GM23248 (cell line): ENCODE measurements around the gene DNMT1.

Experiments
- EZH2 ChIP-seq: fragments of 200-600 bp; sonication (generic); IDR thresholded peaks from 2 replicates; pipeline ENCODE4 v1.6.1; 2018; ENCODE audit warnings: antibody characterized with exemption, mild to moderate bottlenecking; ENCODE audit not compliant: insufficient read depth, poor library complexity, severe bottlenecking
- EZH2phosphoT487 ChIP-seq: fragments of 200-600 bp; sonication (generic); IDR thresholded peaks from 2 replicates; pipeline ENCODE4 v1.6.1; 2018; ENCODE audit warnings: antibody characterized with exemption, moderate library complexity, mild to moderate bottlenecking, low read depth; ENCODE audit not compliant: insufficient read depth

DNA sequence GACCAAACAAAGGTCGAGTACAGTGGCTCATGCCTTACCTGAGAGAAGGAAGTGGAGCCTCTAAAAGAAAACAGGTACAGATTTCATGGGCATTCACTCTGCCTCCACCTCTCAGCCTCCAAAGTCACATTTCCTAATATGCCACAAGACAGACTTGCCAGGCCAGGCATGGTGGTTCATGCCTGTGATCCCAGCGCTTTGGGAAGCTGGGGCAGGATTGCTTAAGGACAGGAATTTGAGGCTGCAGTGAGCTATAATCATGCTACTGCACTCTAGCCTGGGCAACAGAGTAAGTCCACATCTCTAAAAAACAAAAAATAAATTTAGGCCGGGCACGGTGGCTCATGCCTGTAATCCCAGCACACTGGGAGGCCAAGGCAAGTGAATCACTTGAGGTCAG is 10.9 kb upstream of the DNMT1 start:
- TF ChIP-seq EZH2 (no peak), EZH2phosphoT487 (no peak)
